AG04449 (cell line): ENCODE measurements around the gene MYO5C.

ENCODE experiments used
- CTCF ChIA-PET: fragments of 350-600 bp; formaldehyde crosslinking; extraction: SDS; loops from one replicate; lab custom pipeline; 2021; ENCODE audit warnings: antibody characterized with exemption; lab: Yijun Ruan, JAX
- POLR2A ChIA-PET: fragments of 400-600, 350-600 bp; formaldehyde crosslinking; extraction: SDS; loops from one replicate; lab custom pipeline; 2020; ENCODE audit warnings: antibody characterized with exemption, inconsistent platforms; lab: Yijun Ruan, JAX
- DNase-seq: peaks from one replicate; pipeline ENCODE4 v3.0.0-alpha.2; 2010; ENCODE audit warnings: low read depth, low spot score
- H3K4me3 ChIP-seq: 2 replicates; pipeline ENCODE4 v1.5.1; 2011; ENCODE audit warnings: low read depth, mild to moderate bottlenecking, control low read depth, low read length
- TF ChIP-seq, protein P1 (sequence below): IDR thresholded peaks from one replicate; pipeline ENCODE4 v1.5.1; 2011; ENCODE audit warnings: mild to moderate bottlenecking, moderate library complexity, low read length, control low read depth, inconsistent platforms; ENCODE audit not compliant: insufficient read depth; ENCODE audit errors: missing control alignments

MYO5C gene

DNA sequence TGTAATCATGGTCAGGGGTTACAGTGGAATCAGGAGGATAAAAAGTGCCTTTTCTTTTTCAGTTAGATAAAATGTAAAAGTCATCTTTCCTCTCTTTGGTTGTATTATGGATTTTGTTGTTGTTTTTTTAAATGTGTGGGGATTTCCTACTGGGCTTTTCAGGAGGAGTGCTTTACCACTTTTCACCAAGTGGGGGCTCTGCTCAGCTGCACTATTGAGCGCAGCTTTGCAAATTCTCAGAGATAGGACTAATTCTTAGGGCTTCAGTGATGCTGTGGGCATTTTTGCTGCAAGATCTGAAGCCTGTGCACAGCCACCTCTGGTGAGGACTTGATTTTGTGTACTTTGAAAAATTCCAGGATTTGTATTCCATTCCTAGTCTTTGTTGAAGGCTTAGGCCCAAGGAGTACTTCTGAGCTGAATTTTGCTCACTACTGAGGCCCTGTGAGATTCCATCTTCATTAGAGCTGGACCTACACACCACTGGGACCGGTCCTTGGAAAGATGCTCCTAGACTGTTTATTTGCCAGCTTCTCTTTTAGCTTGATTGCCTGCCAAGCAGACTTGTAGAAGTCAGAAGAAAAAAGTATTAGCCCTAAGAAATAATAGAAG lies 111.9 kb downstream of the MYO5C start:
- POLR2A ChIA-PET: no interaction called here
- no peak for DNase-seq

DNA sequence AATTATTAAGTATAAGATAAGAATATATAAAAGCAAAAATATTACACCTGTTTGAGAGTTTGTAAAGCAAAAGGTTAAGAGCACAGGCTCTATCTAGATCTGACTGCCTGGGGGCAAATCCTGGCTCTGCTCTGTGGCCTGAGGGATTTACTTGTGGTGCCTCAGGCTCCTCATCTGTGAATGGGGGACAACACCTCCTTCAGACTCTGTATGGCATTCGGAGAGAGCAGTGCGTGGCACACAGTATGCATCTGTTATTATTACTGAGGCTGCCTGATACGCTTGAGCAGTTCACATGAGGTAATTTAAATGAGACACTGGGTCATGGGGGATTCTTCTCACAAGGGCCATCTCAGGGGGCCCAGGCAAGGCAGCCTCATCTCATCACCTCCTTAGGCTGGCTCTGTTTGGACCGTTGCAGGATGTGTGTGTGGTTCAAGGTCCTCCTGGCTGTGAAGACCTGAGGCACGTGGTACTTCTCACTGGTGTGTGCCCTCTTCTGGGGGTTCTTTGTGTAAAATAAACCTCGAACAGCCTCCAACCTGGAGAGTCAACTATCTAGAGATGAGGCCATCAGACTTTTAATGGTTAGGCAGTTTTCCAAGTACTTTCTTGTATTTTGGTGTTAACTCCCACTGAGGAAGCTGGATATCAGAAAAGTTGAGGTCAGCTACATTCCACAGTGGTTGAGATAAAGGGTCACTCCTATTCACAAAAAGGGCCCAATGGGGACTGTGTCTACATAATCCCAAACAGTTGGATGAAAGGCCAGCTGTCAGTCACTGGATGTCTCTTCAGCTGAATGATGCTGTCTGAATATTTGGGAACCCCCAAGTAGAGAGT lies 113.4 kb downstream of the MYO5C start:
- ChIA-PET CTCF (interaction anchor here (1.0 to 5.7 kb wide), 6 partner anchors 8 to 51 kb away, joined by 3 to 66 read pairs (median 22); no protein-coding TSS in a partner anchor), POLR2A (no interaction called here)
- TF ChIP-seq, protein P1, sequence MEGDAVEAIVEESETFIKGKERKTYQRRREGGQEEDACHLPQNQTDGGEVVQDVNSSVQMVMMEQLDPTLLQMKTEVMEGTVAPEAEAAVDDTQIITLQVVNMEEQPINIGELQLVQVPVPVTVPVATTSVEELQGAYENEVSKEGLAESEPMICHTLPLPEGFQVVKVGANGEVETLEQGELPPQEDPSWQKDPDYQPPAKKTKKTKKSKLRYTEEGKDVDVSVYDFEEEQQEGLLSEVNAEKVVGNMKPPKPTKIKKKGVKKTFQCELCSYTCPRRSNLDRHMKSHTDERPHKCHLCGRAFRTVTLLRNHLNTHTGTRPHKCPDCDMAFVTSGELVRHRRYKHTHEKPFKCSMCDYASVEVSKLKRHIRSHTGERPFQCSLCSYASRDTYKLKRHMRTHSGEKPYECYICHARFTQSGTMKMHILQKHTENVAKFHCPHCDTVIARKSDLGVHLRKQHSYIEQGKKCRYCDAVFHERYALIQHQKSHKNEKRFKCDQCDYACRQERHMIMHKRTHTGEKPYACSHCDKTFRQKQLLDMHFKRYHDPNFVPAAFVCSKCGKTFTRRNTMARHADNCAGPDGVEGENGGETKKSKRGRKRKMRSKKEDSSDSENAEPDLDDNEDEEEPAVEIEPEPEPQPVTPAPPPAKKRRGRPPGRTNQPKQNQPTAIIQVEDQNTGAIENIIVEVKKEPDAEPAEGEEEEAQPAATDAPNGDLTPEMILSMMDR: no peak
- DNase-seq: no peak
- no peak overlapping the region for H3K4me3 ChIP-seq

More for the DNA sequence above, 111.9 kb downstream of the MYO5C start:
- TF ChIP-seq, protein P1: peak; percentile 53
- no peak overlapping the region for H3K4me3 ChIP-seq
- CTCF ChIA-PET: interaction anchor here (0.6 to 5.7 kb wide), 24 partner anchors 10 to 551 kb away, joined by 3 to 66 read pairs (median 5); no protein-coding TSS in a partner anchor

DNA sequence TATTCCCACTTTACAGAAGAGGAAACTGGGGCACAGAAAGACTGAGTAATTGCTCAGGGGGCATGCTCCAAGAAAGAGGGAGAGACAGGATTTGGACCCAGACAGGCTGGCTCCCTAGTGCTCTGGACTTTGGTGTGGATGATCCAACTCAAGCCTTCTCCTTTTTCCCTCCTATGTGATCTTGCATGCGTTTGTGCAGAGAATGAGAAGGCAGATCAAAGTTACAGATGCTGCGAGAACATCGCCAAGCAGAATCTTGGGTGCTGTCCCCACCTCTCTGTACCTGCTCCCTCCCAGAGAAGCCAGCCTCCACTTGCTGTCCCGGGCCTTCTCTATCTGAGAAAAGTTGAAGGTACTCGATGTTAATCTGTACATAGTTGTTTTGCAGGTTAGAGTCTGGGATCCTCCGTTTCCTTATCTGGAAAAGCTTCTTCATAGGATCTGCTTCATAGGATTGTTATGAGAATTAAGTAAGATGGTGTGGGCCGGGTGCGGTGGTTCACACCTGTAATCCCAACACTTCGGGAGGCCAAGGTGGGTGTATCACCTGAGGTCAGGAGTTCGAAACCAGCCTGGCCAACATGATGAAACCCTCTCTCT lies 114.7 kb downstream of the MYO5C start:
- POLR2A ChIA-PET: no interaction called here
- CTCF ChIA-PET: interaction anchor here (1.4 to 4.1 kb wide), 3 partner anchors 10 to 28 kb away, joined by 4 to 20 read pairs (median 15); partner anchors contain the start of gene GNB5
- H3K4me3 ChIP-seq: no peak overlapping the region; the same call in 1 of the 2 replicates
- TF ChIP-seq, protein P1: no peak
- no peak for DNase-seq

DNA sequence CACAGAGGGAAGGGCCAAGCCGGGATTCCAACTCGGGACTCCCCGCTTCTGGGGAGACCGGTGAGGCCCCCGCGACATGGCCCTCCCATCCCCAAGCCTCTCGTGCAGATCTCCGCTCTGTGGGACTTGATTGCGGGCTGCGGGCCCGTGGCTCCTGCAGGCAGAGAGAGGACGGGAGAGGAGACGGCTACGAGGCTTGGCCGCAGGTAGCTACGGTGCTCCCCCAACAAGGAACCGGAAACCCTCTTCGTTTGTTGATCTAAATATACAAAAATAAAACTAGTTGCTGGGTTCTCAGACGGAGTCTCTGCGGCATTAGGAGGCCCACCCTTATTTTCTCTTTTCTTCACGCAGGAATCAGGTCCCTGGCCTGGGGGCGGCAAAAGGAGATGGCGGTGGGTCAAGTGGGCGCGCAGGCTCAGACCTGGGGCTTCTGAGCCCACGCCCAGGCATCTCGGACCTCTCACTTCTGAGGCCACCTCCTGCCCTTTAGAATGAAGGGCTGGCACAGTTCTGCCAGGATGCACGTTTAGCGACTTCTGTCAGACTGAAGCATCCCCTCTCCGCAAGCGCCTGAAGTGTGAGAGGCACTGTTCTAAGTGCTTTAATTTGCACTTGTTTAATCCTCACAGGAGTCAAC lies 115.3 kb downstream of the MYO5C start:
- ChIA-PET CTCF (interaction anchor here (1.1 to 4.1 kb wide), 5 partner anchors 11 to 200 kb away, joined by 3 to 20 read pairs (median 12); partner anchors contain the start of gene GNB5), POLR2A (interaction anchor here (0.6 kb wide), 1 partner anchor 86 kb away, joined by 3 read pairs; no protein-coding TSS in a partner anchor)
- no peak for DNase-seq
- peak overlapping the region; percentile 92 for H3K4me3 ChIP-seq
- TF ChIP-seq, protein P1: no peak

DNA sequence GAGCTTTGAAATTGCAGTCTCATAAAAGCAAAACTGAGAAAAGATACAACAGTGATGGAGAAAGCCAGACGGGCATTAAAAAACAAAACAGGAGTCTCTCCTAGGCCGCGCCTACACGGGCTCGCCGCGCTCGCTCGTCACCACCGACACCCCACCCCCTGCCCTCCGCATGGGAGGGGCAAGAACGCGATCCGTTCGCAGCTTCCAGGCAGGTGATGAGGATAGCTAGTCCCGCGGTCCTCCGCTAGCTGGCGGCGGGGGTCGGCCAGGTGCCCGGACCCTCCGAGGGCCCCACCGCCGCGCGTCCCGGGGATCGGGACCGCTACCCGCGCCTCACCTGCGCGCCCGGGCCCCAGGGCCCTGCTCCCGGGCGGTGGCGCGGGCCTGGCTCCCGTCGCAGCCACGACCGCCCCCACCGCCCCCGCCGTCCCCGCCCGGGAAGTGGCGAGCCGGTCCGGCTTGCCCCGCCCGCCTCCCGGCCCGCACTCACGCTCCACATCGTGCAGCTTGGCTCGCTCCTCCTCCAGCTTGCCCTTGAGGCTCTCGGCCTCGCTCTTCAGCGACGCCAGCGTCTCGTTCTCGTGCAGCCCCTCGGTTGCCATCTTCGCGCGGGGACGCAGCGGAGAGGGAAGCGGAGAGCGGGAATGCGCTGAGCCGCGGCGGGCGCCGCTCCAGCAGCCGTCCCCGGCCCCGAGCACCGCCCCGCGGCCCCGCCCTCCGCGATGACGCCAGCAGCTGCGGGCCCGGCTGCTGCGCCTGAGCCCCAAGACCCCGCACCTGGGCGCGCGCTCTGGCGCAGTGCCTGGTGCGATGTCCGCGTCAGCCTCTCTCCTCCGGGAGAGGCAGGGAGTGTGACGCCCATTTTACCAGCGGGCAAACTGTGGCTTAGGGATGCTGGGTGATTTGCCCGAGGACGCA lies 116.1 kb downstream of the MYO5C start:
- DNase-seq: no peak
- POLR2A ChIA-PET: interaction anchor here (0.6 to 1.0 kb wide), 3 partner anchors 36 to 86 kb away, joined by 3 read pairs; no protein-coding TSS in a partner anchor
- H3K4me3 ChIP-seq: peak overlapping the region; percentile 92
- CTCF ChIA-PET: interaction anchor here (0.6 to 4.1 kb wide), 14 partner anchors 8 to 290 kb away, joined by 3 to 20 read pairs (median 3); no protein-coding TSS in a partner anchor
- TF ChIP-seq, protein P1: no peak
